Measurements from ENCODE around the gene SRSF1. TPM values are rescaled to one million over a fixed set of nuclear protein-coding genes. Genes with fewer than 3 reads are reported as not detected.

Gene SRSF1
- polyA plus RNA-seq, 2 of the 4 experiments (the other 2 are of a cell fraction), result 364 to 490 TPM

DNA sequence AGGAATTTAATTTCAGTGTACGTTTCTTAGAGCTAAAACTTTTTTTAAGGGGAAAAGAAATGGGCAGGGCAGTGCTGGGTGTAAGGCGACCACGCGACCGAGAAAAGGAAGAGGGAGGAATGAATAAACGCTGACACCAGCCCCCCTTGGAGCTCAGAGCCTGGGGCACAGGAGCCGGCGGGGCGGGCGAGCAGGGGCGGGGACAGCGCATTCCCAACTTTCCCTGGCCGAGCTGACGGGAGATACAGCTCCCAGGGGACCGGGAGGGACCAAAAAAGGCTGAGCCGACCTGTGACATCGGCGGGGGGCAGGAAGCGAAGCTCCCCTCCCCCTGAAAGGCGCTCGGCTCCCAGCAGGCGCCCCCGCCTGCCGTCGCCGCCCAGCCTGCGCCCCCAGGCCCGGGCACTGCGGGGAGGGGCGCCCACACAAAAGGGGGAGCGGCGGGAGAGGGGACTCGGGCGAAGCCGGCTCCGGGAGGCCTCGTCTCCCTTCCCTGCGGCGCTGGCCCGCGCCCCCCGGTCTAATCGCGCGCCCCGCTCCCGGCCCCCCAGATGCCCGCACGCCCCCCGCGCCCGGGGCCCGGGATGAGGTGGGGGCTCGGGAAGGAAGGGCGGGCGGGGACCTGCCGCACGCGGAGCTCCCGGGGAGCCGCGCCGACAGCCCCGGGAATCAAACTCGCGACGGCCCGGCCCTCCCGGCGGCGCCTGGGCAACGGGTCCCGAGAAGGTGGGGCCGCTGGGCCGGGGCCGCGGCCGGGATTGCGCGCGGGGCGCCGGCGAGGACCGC is 52.5 kb downstream of the SRSF1 start:
- DNase-seq (ENCODE audit: low read depth in 1 of 2, low spot score in 1 of 2), result peak; percentile 80 to 90
- TF ChIP-seq ZC3H11A (IDR thresholded peaks at IDR 0.05) (no peak), EHF (CRISPR knock-in tag; IDR thresholded peaks at IDR 0.05) (no peak), RAD21 (conservative IDR thresholded peaks at IDR 0.05 in 1 of 2, IDR thresholded peaks at IDR 0.05 in 1 of 2) (peak in 1 of 2 experiments; percentile 17; a peak in 1 of 5 replicates), ZNF302 (CRISPR knock-in tag; IDR thresholded peaks at IDR 0.05) (no peak), MAZ (IDR thresholded peaks at IDR 0.05; ENCODE audit: borderline replicate concordance, low read depth, low read length) (no peak), HOXB5 (CRISPR knock-in tag; IDR thresholded peaks at IDR 0.05) (no peak), CBX2 (IDR thresholded peaks at IDR 0.05; ENCODE audit: borderline replicate concordance, low read depth) (no peak), HDAC2 (IDR thresholded peaks at IDR 0.05) (no peak), KDM5A (IDR thresholded peaks at IDR 0.05) (no peak), FOXS1 (CRISPR knock-in tag; IDR thresholded peaks at IDR 0.05) (no peak), PHF8 (IDR thresholded peaks at IDR 0.05; ENCODE audit: borderline replicate concordance, low read depth) (peak; percentile 54), NR3C1 (IDR thresholded peaks at IDR 0.05) (no peak), JUN (IDR thresholded peaks at IDR 0.05) (peak; percentile 56 to 80; a peak in 3 of 5 replicates), RCOR1 (IDR thresholded peaks at IDR 0.05; ENCODE audit: low read depth, low read length) (no peak), CEBPB (IDR thresholded peaks at IDR 0.05) (no peak), EHMT2 (IDR thresholded peaks at IDR 0.05; ENCODE audit: low read depth) (no peak), POLR2AphosphoS2 (conservative IDR thresholded peaks at IDR 0.05; ENCODE audit: low read length) (no peak), ZSCAN20 (CRISPR knock-in tag; IDR thresholded peaks at IDR 0.05) (no peak), CHD4 (IDR thresholded peaks at IDR 0.05; ENCODE audit: borderline replicate concordance) (no peak), EP300 (IDR thresholded peaks at IDR 0.05) (peak in 1 of 2 experiments; percentile 40; a peak in 1 of 5 replicates), GATA3 (IDR thresholded peaks at IDR 0.05; ENCODE audit: borderline replicate concordance) (no peak), ZFP36 (IDR thresholded peaks at IDR 0.05; ENCODE audit: borderline replicate concordance, partially characterized antibody) (no peak)
- TF ChIP-seq, protein P1, sequence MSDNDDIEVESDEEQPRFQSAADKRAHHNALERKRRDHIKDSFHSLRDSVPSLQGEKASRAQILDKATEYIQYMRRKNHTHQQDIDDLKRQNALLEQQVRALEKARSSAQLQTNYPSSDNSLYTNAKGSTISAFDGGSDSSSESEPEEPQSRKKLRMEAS (IDR thresholded peaks at IDR 0.05), result peak; percentile 56
- TF ChIP-seq, protein P2, sequence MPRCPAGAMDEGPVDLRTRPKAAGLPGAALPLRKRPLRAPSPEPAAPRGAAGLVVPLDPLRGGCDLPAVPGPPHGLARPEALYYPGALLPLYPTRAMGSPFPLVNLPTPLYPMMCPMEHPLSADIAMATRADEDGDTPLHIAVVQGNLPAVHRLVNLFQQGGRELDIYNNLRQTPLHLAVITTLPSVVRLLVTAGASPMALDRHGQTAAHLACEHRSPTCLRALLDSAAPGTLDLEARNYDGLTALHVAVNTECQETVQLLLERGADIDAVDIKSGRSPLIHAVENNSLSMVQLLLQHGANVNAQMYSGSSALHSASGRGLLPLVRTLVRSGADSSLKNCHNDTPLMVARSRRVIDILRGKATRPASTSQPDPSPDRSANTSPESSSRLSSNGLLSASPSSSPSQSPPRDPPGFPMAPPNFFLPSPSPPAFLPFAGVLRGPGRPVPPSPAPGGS (IDR thresholded peaks at IDR 0.05), result 0 out of 3 replicates have a peak, but pooled peaks have one; percentile 25
- TF ChIP-seq, protein P3, sequence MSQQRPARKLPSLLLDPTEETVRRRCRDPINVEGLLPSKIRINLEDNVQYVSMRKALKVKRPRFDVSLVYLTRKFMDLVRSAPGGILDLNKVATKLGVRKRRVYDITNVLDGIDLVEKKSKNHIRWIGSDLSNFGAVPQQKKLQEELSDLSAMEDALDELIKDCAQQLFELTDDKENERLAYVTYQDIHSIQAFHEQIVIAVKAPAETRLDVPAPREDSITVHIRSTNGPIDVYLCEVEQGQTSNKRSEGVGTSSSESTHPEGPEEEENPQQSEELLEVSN (IDR thresholded peaks at IDR 0.05; ENCODE audit: borderline replicate concordance, low read depth), result no peak
- TF ChIP-seq, protein P4, sequence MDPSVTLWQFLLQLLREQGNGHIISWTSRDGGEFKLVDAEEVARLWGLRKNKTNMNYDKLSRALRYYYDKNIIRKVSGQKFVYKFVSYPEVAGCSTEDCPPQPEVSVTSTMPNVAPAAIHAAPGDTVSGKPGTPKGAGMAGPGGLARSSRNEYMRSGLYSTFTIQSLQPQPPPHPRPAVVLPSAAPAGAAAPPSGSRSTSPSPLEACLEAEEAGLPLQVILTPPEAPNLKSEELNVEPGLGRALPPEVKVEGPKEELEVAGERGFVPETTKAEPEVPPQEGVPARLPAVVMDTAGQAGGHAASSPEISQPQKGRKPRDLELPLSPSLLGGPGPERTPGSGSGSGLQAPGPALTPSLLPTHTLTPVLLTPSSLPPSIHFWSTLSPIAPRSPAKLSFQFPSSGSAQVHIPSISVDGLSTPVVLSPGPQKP (IDR thresholded peaks at IDR 0.05; ENCODE audit: low read depth, low read length), result no peak
- TF ChIP-seq, protein P5, sequence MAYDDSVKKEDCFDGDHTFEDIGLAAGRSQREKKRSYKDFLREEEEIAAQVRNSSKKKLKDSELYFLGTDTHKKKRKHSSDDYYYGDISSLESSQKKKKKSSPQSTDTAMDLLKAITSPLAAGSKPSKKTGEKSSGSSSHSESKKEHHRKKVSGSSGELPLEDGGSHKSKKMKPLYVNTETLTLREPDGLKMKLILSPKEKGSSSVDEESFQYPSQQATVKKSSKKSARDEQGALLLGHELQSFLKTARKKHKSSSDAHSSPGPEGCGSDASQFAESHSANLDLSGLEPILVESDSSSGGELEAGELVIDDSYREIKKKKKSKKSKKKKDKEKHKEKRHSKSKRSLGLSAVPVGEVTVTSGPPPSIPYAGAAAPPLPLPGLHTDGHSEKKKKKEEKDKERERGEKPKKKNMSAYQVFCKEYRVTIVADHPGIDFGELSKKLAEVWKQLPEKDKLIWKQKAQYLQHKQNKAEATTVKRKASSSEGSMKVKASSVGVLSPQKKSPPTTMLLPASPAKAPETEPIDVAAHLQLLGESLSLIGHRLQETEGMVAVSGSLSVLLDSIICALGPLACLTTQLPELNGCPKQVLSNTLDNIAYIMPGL (CRISPR knock-in tag; IDR thresholded peaks at IDR 0.05; ENCODE audit: borderline replicate concordance), result 0 out of 2 replicates have a peak, but pooled peaks have one; percentile 32
- TF ChIP-seq, protein P6, sequence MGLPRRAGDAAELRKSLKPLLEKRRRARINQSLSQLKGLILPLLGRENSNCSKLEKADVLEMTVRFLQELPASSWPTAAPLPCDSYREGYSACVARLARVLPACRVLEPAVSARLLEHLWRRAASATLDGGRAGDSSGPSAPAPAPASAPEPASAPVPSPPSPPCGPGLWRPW (IDR thresholded peaks at IDR 0.05), result no peak
- TF ChIP-seq, protein P7, sequence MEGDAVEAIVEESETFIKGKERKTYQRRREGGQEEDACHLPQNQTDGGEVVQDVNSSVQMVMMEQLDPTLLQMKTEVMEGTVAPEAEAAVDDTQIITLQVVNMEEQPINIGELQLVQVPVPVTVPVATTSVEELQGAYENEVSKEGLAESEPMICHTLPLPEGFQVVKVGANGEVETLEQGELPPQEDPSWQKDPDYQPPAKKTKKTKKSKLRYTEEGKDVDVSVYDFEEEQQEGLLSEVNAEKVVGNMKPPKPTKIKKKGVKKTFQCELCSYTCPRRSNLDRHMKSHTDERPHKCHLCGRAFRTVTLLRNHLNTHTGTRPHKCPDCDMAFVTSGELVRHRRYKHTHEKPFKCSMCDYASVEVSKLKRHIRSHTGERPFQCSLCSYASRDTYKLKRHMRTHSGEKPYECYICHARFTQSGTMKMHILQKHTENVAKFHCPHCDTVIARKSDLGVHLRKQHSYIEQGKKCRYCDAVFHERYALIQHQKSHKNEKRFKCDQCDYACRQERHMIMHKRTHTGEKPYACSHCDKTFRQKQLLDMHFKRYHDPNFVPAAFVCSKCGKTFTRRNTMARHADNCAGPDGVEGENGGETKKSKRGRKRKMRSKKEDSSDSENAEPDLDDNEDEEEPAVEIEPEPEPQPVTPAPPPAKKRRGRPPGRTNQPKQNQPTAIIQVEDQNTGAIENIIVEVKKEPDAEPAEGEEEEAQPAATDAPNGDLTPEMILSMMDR (IDR thresholded peaks at IDR 0.05), result no peak
- TF ChIP-seq, protein P8, sequence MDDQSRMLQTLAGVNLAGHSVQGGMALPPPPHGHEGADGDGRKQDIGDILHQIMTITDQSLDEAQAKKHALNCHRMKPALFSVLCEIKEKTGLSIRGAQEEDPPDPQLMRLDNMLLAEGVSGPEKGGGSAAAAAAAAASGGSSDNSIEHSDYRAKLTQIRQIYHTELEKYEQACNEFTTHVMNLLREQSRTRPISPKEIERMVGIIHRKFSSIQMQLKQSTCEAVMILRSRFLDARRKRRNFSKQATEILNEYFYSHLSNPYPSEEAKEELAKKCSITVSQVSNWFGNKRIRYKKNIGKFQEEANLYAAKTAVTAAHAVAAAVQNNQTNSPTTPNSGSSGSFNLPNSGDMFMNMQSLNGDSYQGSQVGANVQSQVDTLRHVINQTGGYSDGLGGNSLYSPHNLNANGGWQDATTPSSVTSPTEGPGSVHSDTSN (IDR thresholded peaks at IDR 0.05), result no peak

More for the DNA sequence above, 52.5 kb downstream of the SRSF1 start:
- under 1% methylated on average over 24 of the region's 85 CpGs for WGBS (ENCODE audit: missing lambda C conversion rate)
- Histone ChIP-seq H3K9me3 (no peaks in the 10 kb centered on the region), H3K4me2 (peak overlapping the region; percentile 96), H3K4me1 (peaks cover 67% of the 10 kb centered on the region), H3K27ac (peak overlapping the region; percentile 93 to 100), H3K4me3 (peak overlapping the region; percentile 92)
- FAIRE-seq, result no peak
- ATAC-seq, result peak; percentile 50 to 64
- CTCF ChIA-PET, result interaction anchor here (1.0 to 26.8 kb wide), 13 partner anchors 16 to 96 kb away, joined by 3 to 386 read pairs (median 44); partner anchors contain the start of gene VEZF1
- POLR2A ChIA-PET, result interaction anchor here (0.6 to 3.4 kb wide), 15 partner anchors 14 to 94 kb away, joined by 3 to 36 read pairs (median 7); partner anchors contain the start of gene VEZF1
